K562 (cell line): ENCODE results near the gene CDCP1. TPM values are rescaled to one million over a fixed set of nuclear protein-coding genes. Genes with fewer than 3 reads are reported as not detected.
A peak's percentile ranks its signal among the peaks of the same experiment; 100 is the strongest.

Experiments
- ASH1L ChIP-seq: fragments of 450-650 bp; IDR thresholded peaks from 2 replicates; pipeline ENCODE4 v1.6.1; 2018; ENCODE audit warnings: borderline replicate concordance, mild to moderate bottlenecking, low read depth; ENCODE audit not compliant: partially characterized antibody
- CCNT2 ChIP-seq: IDR thresholded peaks from 2 replicates; pipeline ENCODE4 v1.6.1; 2011; ENCODE audit warnings: borderline replicate concordance, low read depth, mild to moderate bottlenecking, moderate library complexity, mixed read lengths, low read length; ENCODE audit not compliant: insufficient read length; ENCODE audit errors: extremely low read depth
- EP300 ChIP-seq: IDR thresholded peaks from 2 replicates; pipeline ENCODE4 v1.6.1; 2012; ENCODE audit warnings: low read length, improper control_type of control experiment
- ESRRB ChIP-seq: fragments of 250-450 bp; sonication (Bioruptor Pico); IDR thresholded peaks from 2 replicates; pipeline ENCODE4 v1.5.0; 2020; ENCODE audit warnings: mild to moderate bottlenecking, moderate library complexity, borderline replicate concordance
- ETV1 ChIP-seq: fragments of 450-650 bp; conservative IDR thresholded peaks from 2 replicates; pipeline ENCODE4 v1.6.1; 2016; ENCODE audit warnings: missing genetic modification characterization, control low read depth, low read depth, missing compliant biosample characterization
- GATA2 ChIP-seq: sonication (generic); formaldehyde crosslinking; IDR thresholded peaks from 2 replicates; pipeline ENCODE4 v1.4.0; 2020; ENCODE audit warnings: mild to moderate bottlenecking, missing genetic modification reagents
- NR2C2 ChIP-seq, 2 experiments: fragments of 200-800 bp in 1 of 2; sonication (Bioruptor generic) in 1 of 2; sonication (generic) in 1 of 2; formaldehyde crosslinking in 1 of 2; IDR thresholded peaks; 2 replicates each; pipeline versions ENCODE4 v1.6.1 to v1.8.0; 2016 to 2022; ENCODE audit warnings: mild to moderate bottlenecking in 1 of 2, missing compliant biosample characterization in 1 of 2, missing genetic modification characterization in 1 of 2, missing genetic modification reagents in 1 of 2
- ZKSCAN8 ChIP-seq: fragments of 200-800 bp; sonication (Bioruptor generic); IDR thresholded peaks from 2 replicates; pipeline ENCODE4 v1.6.1; 2016; ENCODE audit warnings: missing genetic modification characterization, missing compliant biosample characterization
- ZNF174 ChIP-seq: fragments of 250-450 bp; sonication (Bioruptor Pico); IDR thresholded peaks from 2 replicates; pipeline ENCODE4 v1.4.0; 2020; ENCODE audit warnings: mild to moderate bottlenecking
- ZNF583 ChIP-seq: fragments of 250-450 bp; sonication (Bioruptor Pico); IDR thresholded peaks from 2 replicates; pipeline ENCODE4 v1.4.0; 2020
- ZNF584 ChIP-seq: fragments of 200-800 bp; sonication (Bioruptor generic); IDR thresholded peaks from 2 replicates; pipeline ENCODE4 v1.6.1; 2016; ENCODE audit warnings: low read depth, mild to moderate bottlenecking, missing genetic modification characterization, missing compliant biosample characterization
- ZZZ3 ChIP-seq: fragments of 450-650 bp; IDR thresholded peaks from 2 replicates; pipeline ENCODE4 v1.6.1; 2016; ENCODE audit warnings: antibody characterized with exemption, mild to moderate bottlenecking, moderate library complexity
- polyA plus RNA-seq, 8 experiments: library from polyadenylated mRNA; depleted of rRNA in 4 of 8; stranded (reverse) in 5 of 8; unstranded in 3 of 8; fragments of >200 nt; fragmentation: Nextera tagmentation in 2 of 8; fragmentation: Illumina TruSeq in 1 of 8; extraction: Ambion mirVana in 2 of 8; extraction: Trizol in 1 of 8; gene quantifications; 2 replicates each; pipeline versions ENCODE4 v1.2.1 to v1.2.3, GENCODE V29; 2011 to 2014; ENCODE audit warnings: inconsistent platforms in 1 of 8, missing spikeins in 1 of 8
- total RNA-seq, 7 experiments: library from RNA; depleted of rRNA in 6 of 7; stranded (reverse); fragments of >200 nt in 6 of 7; fragmentation: Illumina TruSeq in 2 of 7; extraction: Trizol in 2 of 7; gene quantifications; 2 replicates each; pipeline versions ENCODE4 v1.2.1 to v1.2.3, GENCODE V29; 2011 to 2021; ENCODE audit warnings: low replicate concordance in 1 of 7
- TF ChIP-seq, protein P1 (sequence below): sonication (generic); formaldehyde crosslinking; IDR thresholded peaks from 2 replicates; pipeline ENCODE4 v1.8.0; 2022; ENCODE audit warnings: missing genetic modification reagents, mild to moderate bottlenecking, moderate library complexity, borderline replicate concordance
- TF ChIP-seq, protein P2 (sequence below): fragments of 200-400 bp; formaldehyde crosslinking; IDR thresholded peaks from 2 replicates; pipeline ENCODE4 v1.6.1; 2017; ENCODE audit warnings: mild to moderate bottlenecking, low read depth, low read length, moderate library complexity
- TF ChIP-seq, protein P3 (sequence below): sonication (generic); formaldehyde crosslinking; IDR thresholded peaks from 2 replicates; pipeline ENCODE4 v1.8.1; 2023; ENCODE audit warnings: mild to moderate bottlenecking, missing genetic modification reagents, moderate library complexity

The CDCP1 gene
- total and polyA plus RNA-seq, 9 of the 15 experiments (the other 6 are each of a cell fraction or from before 2014, with no cell fraction given): 3.9 to 16.4 (median 5.2) TPM

DNA sequence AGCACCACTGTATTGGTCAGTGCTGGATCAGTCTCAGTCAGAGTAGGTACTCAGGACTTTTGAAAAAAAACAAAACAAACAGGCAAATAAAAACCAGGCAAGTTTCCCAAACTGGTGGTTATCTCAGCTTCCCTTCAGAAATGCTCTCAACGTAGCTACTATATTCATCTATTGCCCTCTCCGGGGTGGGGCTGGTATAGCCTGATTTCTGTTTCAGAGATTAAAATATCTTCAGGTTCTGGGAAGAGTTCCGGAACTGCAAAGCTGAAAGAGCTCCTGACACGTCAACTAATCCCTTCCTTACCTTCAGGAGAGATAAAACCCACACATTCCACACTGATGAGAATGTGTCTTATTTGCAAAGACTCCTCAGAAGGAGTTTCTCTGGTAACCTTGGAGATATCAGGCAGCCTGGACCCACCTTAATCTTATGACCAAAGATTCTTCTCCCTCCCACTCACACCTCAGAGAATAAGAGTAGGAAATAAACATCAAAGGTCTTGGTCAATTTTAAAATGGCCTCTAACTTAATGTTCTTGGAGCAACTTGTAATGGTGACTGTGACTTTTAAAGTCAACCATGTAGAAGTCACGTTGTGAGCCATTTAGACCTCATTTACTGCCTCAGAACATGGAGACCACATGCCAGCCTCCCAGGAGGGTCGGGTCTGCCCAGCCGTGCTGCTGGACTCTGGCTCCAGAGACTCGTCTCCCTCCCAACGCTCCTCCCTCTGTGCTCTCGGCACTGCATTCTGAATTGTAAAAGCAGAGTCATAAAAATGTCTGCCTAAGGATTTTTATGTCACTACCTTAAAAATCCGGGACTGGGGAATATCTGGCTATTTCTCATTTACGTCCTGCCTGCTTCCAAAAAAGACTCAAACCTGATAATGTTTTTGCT, 53.8 kb downstream of the CDCP1 start (continued):
- TF ChIP-seq, protein P1, sequence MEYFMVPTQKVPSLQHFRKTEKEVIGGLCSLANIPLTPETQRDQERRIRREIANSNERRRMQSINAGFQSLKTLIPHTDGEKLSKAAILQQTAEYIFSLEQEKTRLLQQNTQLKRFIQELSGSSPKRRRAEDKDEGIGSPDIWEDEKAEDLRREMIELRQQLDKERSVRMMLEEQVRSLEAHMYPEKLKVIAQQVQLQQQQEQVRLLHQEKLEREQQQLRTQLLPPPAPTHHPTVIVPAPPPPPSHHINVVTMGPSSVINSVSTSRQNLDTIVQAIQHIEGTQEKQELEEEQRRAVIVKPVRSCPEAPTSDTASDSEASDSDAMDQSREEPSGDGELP (CRISPR knock-in tag): no peak
- TF ChIP-seq ESRRB: no peak
- TF ChIP-seq, protein P2, sequence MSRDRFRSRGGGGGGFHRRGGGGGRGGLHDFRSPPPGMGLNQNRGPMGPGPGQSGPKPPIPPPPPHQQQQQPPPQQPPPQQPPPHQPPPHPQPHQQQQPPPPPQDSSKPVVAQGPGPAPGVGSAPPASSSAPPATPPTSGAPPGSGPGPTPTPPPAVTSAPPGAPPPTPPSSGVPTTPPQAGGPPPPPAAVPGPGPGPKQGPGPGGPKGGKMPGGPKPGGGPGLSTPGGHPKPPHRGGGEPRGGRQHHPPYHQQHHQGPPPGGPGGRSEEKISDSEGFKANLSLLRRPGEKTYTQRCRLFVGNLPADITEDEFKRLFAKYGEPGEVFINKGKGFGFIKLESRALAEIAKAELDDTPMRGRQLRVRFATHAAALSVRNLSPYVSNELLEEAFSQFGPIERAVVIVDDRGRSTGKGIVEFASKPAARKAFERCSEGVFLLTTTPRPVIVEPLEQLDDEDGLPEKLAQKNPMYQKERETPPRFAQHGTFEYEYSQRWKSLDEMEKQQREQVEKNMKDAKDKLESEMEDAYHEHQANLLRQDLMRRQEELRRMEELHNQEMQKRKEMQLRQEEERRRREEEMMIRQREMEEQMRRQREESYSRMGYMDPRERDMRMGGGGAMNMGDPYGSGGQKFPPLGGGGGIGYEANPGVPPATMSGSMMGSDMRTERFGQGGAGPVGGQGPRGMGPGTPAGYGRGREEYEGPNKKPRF: no peak
- peak; percentile 22 for TF ChIP-seq ASH1L
- peak; percentile 96 for TF ChIP-seq EP300
- TF ChIP-seq CCNT2: no peak
- TF ChIP-seq, protein P3, sequence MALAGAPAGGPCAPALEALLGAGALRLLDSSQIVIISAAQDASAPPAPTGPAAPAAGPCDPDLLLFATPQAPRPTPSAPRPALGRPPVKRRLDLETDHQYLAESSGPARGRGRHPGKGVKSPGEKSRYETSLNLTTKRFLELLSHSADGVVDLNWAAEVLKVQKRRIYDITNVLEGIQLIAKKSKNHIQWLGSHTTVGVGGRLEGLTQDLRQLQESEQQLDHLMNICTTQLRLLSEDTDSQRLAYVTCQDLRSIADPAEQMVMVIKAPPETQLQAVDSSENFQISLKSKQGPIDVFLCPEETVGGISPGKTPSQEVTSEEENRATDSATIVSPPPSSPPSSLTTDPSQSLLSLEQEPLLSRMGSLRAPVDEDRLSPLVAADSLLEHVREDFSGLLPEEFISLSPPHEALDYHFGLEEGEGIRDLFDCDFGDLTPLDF (CRISPR knock-in tag): no peak
- TF ChIP-seq ETV1 (tag): peak; percentile 87
- TF ChIP-seq ZNF584 (CRISPR knock-in tag): peak; percentile 77
- TF ChIP-seq ZZZ3: no peak
- TF ChIP-seq NR2C2 (CRISPR knock-in tag; IDR thresholded peaks at IDR 0.05): no peak
- TF ChIP-seq NR2C2 (tag; IDR thresholded peaks at IDR 0.05): peak; percentile 12; the same call in 1 of the 2 replicates
- TF ChIP-seq ZKSCAN8 (CRISPR knock-in tag): 0 out of 2 replicates have a peak, but pooled peaks have one; percentile 49
- TF ChIP-seq GATA2 (CRISPR knock-in tag): peak; percentile 75; the same call in 1 of the 2 replicates
- peak; percentile 26; the same call in 1 of the 2 replicates for TF ChIP-seq ZNF583
- no peak for TF ChIP-seq ZNF174 (CRISPR knock-in tag)
